Thyroid gland (tissue), 4 donors: ENCODE measurements around the gene NABP1.

Experiments used
- CTCF ChIP-seq, 6 experiments: fragments of 200-600 bp in 3 of 6; fragments of 450-650 bp in 3 of 6; sonication (generic) in 3 of 6; IDR thresholded peaks; one replicate each; pipeline ENCODE4 v1.5.1; 2016 to 2019; ENCODE audit warnings: antibody characterized with exemption in 6 of 6, mild to moderate bottlenecking in 2 of 6, inconsistent platforms in 1 of 6, moderate library complexity in 1 of 6
- POLR2A ChIP-seq, 2 donors: fragments of 450-650 bp; IDR thresholded peaks; one replicate each; pipeline ENCODE4 v1.6.1; 2017; ENCODE audit warnings: antibody characterized with exemption in 2 of 2, mild to moderate bottlenecking in 2 of 2, moderate library complexity in 1 of 2

GRCh38 chr2:191705084-191705483 is 27.1 kb downstream of the NABP1 start:
- TF ChIP-seq POLR2A (IDR thresholded peaks at IDR 0.05), result no peak
- TF ChIP-seq CTCF (IDR thresholded peaks at IDR 0.05), result no peak
